H1 (cell line): Measurements from ENCODE around the gene KIF26B. TPM values are rescaled to one million over a fixed set of nuclear protein-coding genes. Genes with fewer than 3 reads are reported as not detected.

Experiments used
- polyA plus RNA-seq, 7 experiments: library from polyadenylated mRNA; depleted of rRNA in 3 of 7; stranded (reverse) in 5 of 7; unstranded in 2 of 7; fragments of >200 nt in 5 of 7; fragments of 200-250 nt in 2 of 7; gene quantifications; 1 replicate in 5 of 7; 2 replicates in 1 of 7; 4 replicates in 1 of 7; pipeline versions ENCODE4 v1.2.1 to v1.2.3, GENCODE V29; 2011 to 2013; ENCODE audit warnings: missing spikeins in 2 of 7, mixed read lengths in 2 of 7
- total RNA-seq: library from RNA; stranded (reverse); fragmentation: NEBNext Ultra II Directional; extraction: Animal tissue kit (Norgen Biotek cat#: 25700); gene quantifications from 2 replicates; pipeline ENCODE4 v1.2.1, GENCODE V29; 2021
- TF ChIP-seq, protein P1 (sequence below): fragments of 300-600 bp; sonication (generic); IDR thresholded peaks from 2 replicates; pipeline ENCODE4 v1.7.1; 2012; ENCODE audit warnings: low read length, moderate library complexity, mild to moderate bottlenecking, inconsistent platforms; ENCODE audit not compliant: insufficient replicate concordance
- TF ChIP-seq, protein P2 (sequence below): IDR thresholded peaks from 2 replicates; pipeline ENCODE4 v1.6.1; 2012; ENCODE audit warnings: inconsistent platforms

KIF26B gene
- total and polyA plus RNA-seq, 2 of the 8 experiments (the other 6 are each of a cell fraction or from before 2014, with no cell fraction given), result 0.06 to 0.28 TPM

DNA sequence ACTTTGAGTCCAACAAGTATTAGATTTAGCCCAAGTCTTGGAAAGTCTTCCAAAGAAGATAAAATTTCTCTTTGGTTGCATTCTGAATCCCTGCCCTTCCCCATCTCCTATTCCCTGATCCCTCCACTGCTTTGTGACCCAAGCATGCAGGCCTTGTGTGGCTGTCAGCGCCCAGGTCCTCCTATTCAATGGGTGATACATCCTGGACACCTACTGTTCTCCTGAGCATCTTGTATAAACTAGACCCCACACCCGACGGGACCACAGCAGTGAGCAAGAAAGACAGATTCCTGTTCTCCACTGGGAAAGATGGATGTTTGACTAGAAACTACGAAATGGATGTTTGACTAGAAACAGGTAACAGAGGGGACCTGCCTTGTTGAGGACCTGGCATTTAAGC is 136.6 kb downstream of the KIF26B start (continued):
- TF ChIP-seq, protein P1, sequence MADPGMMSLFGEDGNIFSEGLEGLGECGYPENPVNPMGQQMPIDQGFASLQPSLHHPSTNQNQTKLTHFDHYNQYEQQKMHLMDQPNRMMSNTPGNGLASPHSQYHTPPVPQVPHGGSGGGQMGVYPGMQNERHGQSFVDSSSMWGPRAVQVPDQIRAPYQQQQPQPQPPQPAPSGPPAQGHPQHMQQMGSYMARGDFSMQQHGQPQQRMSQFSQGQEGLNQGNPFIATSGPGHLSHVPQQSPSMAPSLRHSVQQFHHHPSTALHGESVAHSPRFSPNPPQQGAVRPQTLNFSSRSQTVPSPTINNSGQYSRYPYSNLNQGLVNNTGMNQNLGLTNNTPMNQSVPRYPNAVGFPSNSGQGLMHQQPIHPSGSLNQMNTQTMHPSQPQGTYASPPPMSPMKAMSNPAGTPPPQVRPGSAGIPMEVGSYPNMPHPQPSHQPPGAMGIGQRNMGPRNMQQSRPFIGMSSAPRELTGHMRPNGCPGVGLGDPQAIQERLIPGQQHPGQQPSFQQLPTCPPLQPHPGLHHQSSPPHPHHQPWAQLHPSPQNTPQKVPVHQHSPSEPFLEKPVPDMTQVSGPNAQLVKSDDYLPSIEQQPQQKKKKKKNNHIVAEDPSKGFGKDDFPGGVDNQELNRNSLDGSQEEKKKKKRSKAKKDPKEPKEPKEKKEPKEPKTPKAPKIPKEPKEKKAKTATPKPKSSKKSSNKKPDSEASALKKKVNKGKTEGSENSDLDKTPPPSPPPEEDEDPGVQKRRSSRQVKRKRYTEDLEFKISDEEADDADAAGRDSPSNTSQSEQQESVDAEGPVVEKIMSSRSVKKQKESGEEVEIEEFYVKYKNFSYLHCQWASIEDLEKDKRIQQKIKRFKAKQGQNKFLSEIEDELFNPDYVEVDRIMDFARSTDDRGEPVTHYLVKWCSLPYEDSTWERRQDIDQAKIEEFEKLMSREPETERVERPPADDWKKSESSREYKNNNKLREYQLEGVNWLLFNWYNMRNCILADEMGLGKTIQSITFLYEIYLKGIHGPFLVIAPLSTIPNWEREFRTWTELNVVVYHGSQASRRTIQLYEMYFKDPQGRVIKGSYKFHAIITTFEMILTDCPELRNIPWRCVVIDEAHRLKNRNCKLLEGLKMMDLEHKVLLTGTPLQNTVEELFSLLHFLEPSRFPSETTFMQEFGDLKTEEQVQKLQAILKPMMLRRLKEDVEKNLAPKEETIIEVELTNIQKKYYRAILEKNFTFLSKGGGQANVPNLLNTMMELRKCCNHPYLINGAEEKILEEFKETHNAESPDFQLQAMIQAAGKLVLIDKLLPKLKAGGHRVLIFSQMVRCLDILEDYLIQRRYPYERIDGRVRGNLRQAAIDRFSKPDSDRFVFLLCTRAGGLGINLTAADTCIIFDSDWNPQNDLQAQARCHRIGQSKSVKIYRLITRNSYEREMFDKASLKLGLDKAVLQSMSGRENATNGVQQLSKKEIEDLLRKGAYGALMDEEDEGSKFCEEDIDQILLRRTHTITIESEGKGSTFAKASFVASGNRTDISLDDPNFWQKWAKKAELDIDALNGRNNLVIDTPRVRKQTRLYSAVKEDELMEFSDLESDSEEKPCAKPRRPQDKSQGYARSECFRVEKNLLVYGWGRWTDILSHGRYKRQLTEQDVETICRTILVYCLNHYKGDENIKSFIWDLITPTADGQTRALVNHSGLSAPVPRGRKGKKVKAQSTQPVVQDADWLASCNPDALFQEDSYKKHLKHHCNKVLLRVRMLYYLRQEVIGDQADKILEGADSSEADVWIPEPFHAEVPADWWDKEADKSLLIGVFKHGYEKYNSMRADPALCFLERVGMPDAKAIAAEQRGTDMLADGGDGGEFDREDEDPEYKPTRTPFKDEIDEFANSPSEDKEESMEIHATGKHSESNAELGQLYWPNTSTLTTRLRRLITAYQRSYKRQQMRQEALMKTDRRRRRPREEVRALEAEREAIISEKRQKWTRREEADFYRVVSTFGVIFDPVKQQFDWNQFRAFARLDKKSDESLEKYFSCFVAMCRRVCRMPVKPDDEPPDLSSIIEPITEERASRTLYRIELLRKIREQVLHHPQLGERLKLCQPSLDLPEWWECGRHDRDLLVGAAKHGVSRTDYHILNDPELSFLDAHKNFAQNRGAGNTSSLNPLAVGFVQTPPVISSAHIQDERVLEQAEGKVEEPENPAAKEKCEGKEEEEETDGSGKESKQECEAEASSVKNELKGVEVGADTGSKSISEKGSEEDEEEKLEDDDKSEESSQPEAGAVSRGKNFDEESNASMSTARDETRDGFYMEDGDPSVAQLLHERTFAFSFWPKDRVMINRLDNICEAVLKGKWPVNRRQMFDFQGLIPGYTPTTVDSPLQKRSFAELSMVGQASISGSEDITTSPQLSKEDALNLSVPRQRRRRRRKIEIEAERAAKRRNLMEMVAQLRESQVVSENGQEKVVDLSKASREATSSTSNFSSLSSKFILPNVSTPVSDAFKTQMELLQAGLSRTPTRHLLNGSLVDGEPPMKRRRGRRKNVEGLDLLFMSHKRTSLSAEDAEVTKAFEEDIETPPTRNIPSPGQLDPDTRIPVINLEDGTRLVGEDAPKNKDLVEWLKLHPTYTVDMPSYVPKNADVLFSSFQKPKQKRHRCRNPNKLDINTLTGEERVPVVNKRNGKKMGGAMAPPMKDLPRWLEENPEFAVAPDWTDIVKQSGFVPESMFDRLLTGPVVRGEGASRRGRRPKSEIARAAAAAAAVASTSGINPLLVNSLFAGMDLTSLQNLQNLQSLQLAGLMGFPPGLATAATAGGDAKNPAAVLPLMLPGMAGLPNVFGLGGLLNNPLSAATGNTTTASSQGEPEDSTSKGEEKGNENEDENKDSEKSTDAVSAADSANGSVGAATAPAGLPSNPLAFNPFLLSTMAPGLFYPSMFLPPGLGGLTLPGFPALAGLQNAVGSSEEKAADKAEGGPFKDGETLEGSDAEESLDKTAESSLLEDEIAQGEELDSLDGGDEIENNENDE, result no peak
- TF ChIP-seq, protein P2, sequence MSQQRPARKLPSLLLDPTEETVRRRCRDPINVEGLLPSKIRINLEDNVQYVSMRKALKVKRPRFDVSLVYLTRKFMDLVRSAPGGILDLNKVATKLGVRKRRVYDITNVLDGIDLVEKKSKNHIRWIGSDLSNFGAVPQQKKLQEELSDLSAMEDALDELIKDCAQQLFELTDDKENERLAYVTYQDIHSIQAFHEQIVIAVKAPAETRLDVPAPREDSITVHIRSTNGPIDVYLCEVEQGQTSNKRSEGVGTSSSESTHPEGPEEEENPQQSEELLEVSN, result no peak
